Bronchial epithelial cell (primary cell): ENCODE measurements around the gene LTBP1. TPM values are rescaled to one million over a fixed set of nuclear protein-coding genes. Genes with fewer than 3 reads are reported as not detected.

Source experiments
- DNase-seq: peaks from one replicate; pipeline ENCODE4 v3.0.0-alpha.2; 2010; ENCODE audit warnings: low read depth
- FAIRE-seq: peaks from 2 replicates; lab custom pipeline; 2011; peaks lifted over from hg19 to GRCh38; lab: Jason Lieb, UNC
- H3K27me3 ChIP-seq: 2 replicates; pipeline ENCODE4 v1.5.1; 2011; ENCODE audit warnings: low read length; ENCODE audit not compliant: control insufficient read depth, insufficient read depth
- H3K36me3 ChIP-seq: 2 replicates; pipeline ENCODE4 v1.5.1; 2011; ENCODE audit warnings: low read length; ENCODE audit not compliant: control insufficient read depth, insufficient read depth
- H3K4me3 ChIP-seq: 2 replicates; pipeline ENCODE4 v1.5.1; 2011; ENCODE audit warnings: mild to moderate bottlenecking, low read depth, low read length, control low read depth
- CTCF ChIP-seq: IDR thresholded peaks from 2 replicates; pipeline ENCODE4 v1.5.1; 2011; ENCODE audit warnings: mild to moderate bottlenecking, moderate library complexity, low read length, control low read depth, inconsistent platforms; ENCODE audit not compliant: insufficient read depth, severe bottlenecking
- total RNA-seq: library from RNA; depleted of rRNA; stranded (reverse); fragments of >200 nt; gene quantifications from 2 replicates; pipeline ENCODE4 v1.2.1, GENCODE V29; 2014

Gene LTBP1
- total RNA-seq, 1 donor from 2014 or later: 6.6 TPM

GRCh38 chr2:33272001-33272400 is 325.2 kb downstream of the LTBP1 start:
- H3K36me3 ChIP-seq: no peaks in the 10 kb centered on the region
- H3K4me3 ChIP-seq: no peak overlapping the region
- H3K27me3 ChIP-seq: no peaks in the 10 kb centered on the region
- no peak for TF ChIP-seq CTCF
- FAIRE-seq (no peak), DNase-seq (no peak)

GRCh38 chr2:33273479-33273878 is 326.7 kb downstream of the LTBP1 start:
- Histone ChIP-seq H3K27me3 (no peaks in the 10 kb centered on the region), H3K36me3 (no peaks in the 10 kb centered on the region), H3K4me3 (no peak overlapping the region)
- FAIRE-seq (no peak), DNase-seq (no peak)
- TF ChIP-seq CTCF: no peak

- TF ChIP-seq CTCF: no peak
- Histone ChIP-seq H3K4me3 (no peak overlapping the region), H3K27me3 (no peaks in the 10 kb centered on the region), H3K36me3 (no peaks in the 10 kb centered on the region)
- no peak for DNase-seq
- FAIRE-seq: no peak
Measured at GRCh38 chr2:33274524-33274923, 327.8 kb downstream of the LTBP1 start.

GRCh38 chr2:33275689-33276444 is 329.1 kb downstream of the LTBP1 start:
- no peak overlapping the region for H3K4me3 ChIP-seq
- peak; percentile 43 for FAIRE-seq
- DNase-seq: peak; percentile 98
- H3K27me3 ChIP-seq: no peaks in the 10 kb centered on the region
- H3K36me3 ChIP-seq: no peaks in the 10 kb centered on the region
- no peak for TF ChIP-seq CTCF

- TF ChIP-seq CTCF: no peak
- no peak for FAIRE-seq
Measured at GRCh38 chr2:33277002-33277426, 330.3 kb downstream of the LTBP1 start.

More at GRCh38 chr2:33277002-33277426, 330.3 kb downstream of the LTBP1 start:
- DNase-seq: no peak
- H3K4me3 ChIP-seq: no peak overlapping the region
- no peaks in the 10 kb centered on the region for H3K36me3 ChIP-seq
- no peaks in the 10 kb centered on the region for H3K27me3 ChIP-seq
